ENCODE data around the gene DLL1. TPM values are rescaled to one million over a fixed set of nuclear protein-coding genes. Genes with fewer than 3 reads are reported as not detected.

The DLL1 gene
- total and polyA plus RNA-seq, 9 of the 15 experiments (the other 6 are each of a cell fraction or from before 2014, with no cell fraction given) = not detected

DNA sequence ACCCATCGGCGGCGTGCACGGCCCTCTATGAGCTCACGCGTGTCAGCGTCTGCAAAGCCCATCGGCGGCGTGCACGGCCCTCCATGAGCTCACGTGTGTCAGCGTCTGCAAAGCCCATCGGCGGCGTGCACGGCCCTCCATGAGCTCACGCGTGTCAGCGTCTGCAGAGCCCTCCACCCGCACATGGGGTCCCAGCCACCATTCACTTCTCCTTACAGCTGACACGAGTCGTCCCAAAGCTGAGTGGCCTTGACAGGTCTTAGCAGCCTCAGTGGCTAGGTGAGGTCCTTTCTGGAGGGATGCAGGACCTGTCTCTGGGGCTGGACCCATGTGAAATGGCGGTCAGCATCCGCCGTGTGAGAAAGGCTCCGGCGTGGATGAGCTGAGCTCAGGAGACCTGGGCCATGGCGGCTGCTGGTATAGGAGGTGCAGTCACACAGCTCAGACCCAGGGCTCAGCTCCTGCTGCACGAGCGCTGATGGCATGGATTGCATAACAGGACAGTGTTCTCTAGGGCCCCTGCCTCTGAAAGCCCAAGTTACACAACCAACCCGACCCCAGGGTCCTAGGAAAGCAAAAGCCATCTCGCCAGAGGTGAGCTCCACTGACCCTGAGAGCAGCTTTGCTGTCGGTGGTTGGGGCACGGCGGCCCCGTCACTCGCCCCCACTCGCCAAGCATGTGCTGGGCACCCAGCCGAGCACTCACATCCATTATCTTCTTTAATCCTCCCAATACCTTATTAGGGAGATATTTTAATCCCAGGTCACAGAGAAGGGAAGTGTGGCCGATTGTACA lies 38.9 kb downstream of the DLL1 start:
- intact Hi-C loops (cut with micrococcal nuclease) (no loop called here), in situ Hi-C loops (cut with MboI) (no loop called here)
- CTCF ChIA-PET (ENCODE audit: low intra/inter-chr PET ratio) = no interaction called here
- H3K27me3 ChIP-seq (ENCODE audit: control insufficient read depth in 2 of 2, insufficient read depth in 2 of 2, low read length in 2 of 2) = peaks cover 86 to 99% of the 10 kb centered on the region in 2 experiments
- DNase-seq (ENCODE audit: extremely low read depth in 1 of 4, low spot score in 3 of 4) (no peak), ATAC-seq (no peak; the same call in 2 of the 3 replicates), FAIRE-seq (no peak)
- H3K9me3 ChIP-seq (replicated peaks; ENCODE audit: control insufficient read depth, insufficient read depth, low read depth, low read length) = no peaks in the 10 kb centered on the region
- no peaks in the 10 kb centered on the region for H3K36me3 ChIP-seq (ENCODE audit: control insufficient read depth, insufficient read depth, low read length)
- H4K20me1 ChIP-seq (replicated peaks; ENCODE audit: control insufficient read depth, insufficient read depth, low read length) = peaks cover 30% of the 10 kb centered on the region
- H3K27ac ChIP-seq (ENCODE audit: extremely low read depth, low read depth, low read length) = no peak overlapping the region
- no peak overlapping the region for H3K4me3 ChIP-seq
- H3K4me2 ChIP-seq (ENCODE audit: insufficient read depth, low read length) = no peak overlapping the region
- H2AFZ ChIP-seq (ENCODE audit: low read depth, low read length) = no peak overlapping the region
- H3K9ac ChIP-seq (ENCODE audit: insufficient read depth in 1 of 2, low read depth in 2 of 2, low read length in 2 of 2) = no peak overlapping the region
- WGBS (ENCODE audit: insufficient coverage, low coverage, missing lambda C conversion rate) = 2% methylated on average over 37 of the region's 41 CpGs
- BruUV-seq (replicated peaks) = no TSS peak
- no peaks in the 10 kb centered on the region for H3K9me1 ChIP-seq (ENCODE audit: control insufficient read depth, insufficient read depth, low read length)
- peaks cover 0 to 10% of the 10 kb centered on the region in 2 experiments; a peak in 1 of 5 replicates for H3K4me1 ChIP-seq (replicated peaks in 1 of 2; ENCODE audit: control insufficient read depth in 2 of 2, insufficient read depth in 2 of 2, low read length in 2 of 2)
- H3K79me2 ChIP-seq (ENCODE audit: control insufficient read depth, insufficient read depth, low read length) = no peaks in the 10 kb centered on the region
- TF ChIP-seq ZNF274 (IDR thresholded peaks at IDR 0.05; ENCODE audit: borderline replicate concordance, low read depth, low read length) (no peak), RAD51 (IDR thresholded peaks at IDR 0.05; ENCODE audit: borderline replicate concordance, low read depth) (no peak), ZNF507 (tag; conservative IDR thresholded peaks at IDR 0.05) (no peak), ZNF197 (CRISPR knock-in tag; IDR thresholded peaks at IDR 0.05; ENCODE audit: low read depth) (no peak), XRCC4 (IDR thresholded peaks at IDR 0.05; ENCODE audit: extremely low read depth, insufficient read depth, insufficient read length) (no peak), XRCC3 (IDR thresholded peaks at IDR 0.05) (no peak), ZSCAN29 (IDR thresholded peaks at IDR 0.05) (no peak)
- POLR2A ChIA-PET = interaction anchor here (0.6 to 1.5 kb wide), 5 partner anchors 8 to 218 kb away, joined by 3 to 5 read pairs (median 4); no protein-coding TSS in a partner anchor
